ENCODE results near the gene INS.

Gene INS

DNA sequence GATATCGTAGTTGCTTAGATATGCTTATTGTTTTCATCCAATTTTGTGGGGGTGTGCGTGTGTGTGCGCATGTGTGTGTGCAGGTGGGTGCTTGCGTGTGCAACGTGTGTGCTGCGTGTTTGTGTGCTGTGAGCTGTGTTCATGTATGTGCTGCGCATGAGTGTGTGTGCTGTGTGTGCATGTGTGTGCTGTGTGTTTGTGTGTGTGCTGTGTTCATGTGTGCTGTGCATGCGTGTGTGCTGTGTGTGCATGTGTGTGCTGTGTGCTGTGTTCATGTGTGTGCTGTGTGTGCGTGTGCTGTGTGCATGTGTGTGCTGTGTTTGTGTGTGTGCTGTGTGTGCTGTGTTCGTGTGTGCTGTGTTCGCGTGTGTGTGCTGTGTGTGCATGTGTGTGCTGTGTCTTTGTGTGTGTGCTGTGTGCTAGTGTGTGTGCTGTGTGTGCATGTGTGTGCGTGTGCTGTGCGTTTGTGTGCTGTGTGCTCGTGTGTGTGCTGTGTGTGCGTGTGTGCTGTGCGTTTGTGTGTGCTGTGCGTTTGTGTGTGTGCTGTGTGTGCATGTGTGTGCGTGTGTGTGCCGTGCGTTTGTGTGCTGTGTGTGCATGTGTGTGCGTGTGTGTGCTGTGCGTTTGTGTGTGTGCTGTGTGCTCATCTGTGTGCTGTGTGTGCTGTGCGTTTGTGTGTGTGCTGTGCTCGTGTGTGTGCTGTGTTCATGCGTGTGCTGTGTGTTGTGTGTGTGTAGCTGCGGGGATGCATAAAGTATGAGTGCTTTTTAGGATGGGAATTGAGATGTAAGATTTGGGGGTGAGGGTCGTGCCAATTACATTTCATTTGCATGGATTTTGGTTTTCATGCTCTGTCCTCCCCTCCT is 29.4 kb downstream of the INS start:
- DNase-seq, result no peak

DNA sequence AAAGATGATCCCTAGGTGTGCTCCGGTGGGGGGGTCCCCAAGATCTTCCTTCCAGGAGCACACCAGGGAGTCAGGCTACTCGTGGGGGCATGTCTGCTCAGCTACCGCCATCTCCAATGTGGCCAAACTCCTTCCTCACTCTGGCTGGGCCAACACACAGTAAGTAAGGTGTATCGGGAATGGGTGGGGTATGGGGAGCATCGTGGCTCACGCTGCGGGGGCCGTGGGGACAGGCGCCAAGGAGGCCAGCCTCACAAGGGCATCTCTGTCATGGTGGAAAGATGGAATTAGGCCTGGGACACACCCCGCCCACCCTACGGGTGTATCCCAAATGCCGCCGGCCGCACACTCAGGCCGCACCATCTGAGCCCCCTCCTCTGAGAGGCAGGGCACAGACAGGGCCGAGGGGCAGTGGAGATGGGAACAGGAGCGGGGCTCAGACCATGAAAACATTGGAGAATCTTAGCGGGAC is 30.1 kb downstream of the INS start:
- peak; percentile 4 for DNase-seq

DNA sequence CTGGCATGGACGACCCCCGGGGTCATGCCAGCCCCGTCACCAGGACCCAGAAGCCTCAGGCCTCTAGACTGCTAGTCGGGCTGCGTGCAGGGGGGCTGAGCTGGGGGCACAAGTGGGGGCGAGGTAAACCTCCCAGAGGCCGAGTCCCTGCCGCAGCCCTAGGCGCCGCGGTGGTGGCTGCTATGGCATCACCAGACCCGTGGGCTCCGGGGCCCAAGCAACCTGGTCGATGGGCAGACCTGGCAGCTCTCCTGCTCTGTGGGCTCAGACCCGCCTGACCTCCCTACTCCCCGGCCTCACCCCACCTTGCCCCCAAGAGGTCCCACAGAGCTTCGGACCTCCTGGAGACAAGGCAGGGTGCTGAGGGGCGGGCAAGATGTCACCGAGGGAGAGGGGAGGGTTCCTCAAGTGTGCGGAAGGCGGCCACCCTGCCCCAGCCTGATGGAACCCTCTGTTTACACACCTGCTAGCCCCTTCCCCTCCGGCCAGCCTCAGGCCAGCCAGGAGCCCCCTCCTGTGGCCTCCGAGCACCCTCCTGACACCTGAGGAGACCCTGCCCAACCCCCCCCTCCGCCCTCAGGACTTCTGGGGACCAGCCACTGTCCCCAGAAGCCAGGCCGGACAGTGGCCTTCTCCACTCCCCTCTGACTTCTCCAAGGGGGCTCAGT is 31.2 kb downstream of the INS start:
- DNase-seq, result no peak

DNA sequence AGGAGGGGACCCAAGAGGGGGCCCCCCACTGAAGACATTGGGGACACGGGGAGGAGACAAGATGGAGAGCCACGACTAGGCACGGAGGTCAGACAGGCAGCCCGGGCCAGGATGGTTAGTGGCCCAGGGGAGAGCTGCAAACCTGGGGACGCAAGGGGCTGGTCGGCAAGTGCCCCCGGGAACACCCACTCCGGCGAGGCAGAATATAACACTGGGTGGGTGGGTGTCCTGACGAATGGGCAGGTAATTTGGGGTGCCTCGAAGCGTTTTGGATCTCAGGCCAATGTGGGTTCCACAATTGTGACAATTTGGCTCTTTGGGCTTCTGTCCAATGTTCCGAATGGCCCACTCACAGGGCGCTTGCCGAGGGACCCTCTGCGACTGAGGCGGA is 31.7 kb downstream of the INS start:
- no peak for DNase-seq

DNA sequence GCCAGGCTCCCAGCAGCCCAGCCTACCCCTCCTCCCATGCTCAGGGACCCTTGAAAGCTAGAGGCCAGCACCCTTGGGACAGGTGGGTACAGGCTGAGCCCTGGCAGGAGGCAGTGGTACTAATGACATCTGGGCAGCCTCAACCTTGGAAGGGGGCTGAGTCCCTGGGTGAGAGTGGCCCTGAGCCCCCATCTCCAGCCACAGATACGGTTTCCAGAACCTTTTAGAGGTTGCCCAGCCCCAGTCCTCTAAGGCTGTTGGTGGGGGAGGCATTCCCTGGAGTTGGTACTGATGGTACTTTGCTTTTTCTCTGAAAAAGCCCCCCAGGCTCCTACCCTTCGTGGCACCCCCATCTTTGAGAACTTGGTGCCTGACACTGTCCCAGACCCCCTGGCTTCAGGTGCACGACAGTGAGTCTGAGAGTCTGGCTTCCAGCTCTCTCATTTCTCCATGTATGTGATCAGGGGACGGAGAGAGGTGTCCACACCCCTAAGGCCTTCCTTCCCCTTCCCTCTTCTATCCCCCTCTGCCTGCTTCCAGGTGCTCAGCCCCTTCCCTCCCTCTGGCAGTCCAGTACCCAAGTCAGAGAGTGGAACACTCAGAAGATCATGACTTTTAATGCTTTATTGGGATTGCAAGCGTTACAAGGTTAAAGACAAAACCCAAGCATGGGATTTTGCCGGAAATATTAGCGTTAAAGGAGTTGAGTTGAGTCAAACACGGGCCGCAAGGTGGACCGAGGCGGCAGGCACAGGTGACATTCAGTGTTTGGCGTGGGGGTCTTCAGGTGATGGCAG is 32.3 kb downstream of the INS start:
- DNase-seq, result no peak

DNA sequence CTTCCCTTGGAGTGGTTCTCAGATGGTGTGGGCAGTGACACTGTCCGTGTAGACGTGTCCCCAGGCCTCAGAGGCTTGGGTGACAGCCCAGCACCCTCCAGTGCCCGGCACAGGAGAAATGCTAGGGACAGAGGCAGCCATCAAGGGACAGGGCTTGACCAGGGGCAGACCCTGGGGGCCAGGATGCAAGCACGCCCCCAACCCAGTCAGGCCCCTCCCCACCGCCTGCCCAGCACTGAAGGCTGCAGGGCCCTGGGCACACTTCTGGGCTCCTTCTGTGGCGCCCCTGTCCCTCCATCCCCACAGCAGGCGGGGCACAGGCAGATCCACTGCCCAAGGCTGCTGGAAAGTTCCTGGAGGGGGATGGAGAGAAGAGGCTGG is 32.9 kb downstream of the INS start:
- DNase-seq, result no peak

DNA sequence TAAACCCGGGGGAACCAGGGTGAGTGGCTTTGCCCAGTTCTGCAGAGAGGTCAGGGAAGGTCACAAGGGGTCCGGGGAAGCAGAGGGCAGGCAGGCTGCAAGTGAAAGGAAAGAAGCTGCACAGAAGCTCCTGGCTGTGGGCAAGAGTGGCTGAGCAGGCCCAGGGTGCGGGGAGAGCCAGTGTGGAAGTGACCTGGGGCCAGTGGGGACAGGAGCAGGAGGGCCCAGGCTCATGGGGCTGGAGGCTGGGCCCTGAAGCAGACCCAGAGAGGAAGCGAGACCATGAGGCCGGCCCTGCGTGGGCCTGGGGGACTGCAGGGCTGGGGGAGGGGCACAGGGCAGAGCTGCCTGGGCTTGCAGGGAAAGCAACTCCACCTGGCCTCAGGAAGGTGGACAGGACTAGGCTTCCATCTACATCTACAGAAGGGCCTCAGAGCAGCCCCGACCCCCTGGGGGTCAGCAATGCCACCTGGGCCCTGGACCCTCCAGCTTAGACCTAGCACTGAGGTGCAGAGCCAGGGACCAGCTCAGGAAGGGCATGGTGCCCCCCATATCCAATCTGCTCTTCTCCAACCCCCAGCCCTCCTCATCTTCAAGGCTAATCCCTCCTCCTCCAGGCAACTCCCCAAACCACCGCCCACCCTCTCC is 33.4 kb downstream of the INS start:
- no peak for DNase-seq

DNA sequence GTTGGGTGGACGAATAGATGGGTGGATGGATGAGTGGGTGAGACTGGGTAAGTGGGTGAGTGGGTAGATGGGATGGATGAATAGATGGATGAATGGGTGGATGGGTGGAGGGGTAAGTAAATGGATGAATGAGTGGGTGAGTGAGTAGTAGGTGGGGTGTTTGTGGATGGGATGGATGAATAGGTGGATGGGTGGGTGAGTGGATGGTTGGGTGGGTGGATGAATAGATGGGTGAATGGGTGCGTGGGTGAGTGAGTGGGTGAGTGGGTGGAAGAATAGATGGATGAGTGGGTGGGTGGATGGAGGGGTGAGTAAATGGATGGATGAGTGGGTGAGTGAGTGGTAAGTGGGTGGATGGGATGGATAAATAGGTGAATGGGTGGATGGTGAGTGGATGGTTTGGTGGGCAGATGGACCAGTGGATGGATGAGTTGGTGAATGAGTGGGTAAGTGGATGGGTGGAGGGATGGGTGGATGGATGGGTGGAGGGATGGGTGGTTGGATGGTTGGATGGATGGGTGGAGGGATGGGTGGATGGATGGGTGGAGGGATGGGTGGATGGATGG is 34.4 kb downstream of the INS start:
- DNase-seq, result no peak

DNA sequence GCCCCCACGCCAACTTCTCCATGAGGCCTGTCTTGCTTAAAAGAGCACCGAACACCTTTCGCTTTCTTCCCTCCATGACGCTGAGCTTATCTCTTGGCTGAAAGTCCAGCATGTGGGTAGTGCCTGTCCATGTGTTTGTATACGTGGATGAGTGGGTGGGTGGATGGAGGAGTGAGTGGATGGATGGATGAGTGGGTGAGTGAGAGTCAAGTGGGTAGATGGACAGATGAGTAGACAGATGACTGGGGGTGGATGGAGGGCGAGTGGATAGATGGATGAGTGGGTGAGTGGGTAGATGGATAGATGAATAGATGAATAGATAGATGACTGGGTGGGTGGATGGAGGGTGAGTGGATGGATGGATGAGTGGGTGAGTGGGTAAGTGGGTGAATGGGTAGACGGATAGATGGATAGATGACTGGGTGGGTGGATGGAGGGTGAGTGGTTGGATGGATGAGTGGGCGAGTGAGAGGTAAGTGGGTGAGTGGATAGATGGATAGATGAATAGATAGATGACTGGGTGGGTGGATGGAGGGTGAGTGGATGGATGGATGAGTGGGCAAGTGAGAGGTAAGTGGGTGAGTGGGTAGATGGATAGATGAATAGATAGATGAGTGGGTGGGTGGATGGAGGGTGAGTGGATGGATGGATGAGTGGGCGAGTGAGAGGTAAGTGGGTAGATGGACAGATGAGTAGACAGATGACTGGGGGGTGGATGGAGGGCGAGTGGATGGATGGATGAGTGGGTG is 36.1 kb downstream of the INS start:
- peak; percentile 5 for DNase-seq

DNA sequence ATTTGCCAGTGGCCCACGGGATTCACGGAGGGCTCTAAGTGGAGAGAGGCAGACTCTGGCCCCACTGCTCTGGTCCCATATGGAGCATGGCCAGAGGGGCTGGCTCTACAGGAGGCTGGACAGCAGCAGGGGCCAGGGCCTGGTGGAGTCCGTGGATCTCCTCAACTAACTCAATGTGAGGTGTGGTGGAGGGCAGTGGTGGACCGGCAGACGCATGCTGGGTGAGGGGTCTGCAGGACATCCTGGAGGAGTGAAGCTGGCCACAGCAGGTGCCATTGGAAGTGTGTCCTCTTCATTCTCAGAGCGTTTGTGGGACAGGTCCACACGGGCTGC is 37.4 kb downstream of the INS start:
- DNase-seq, result peak; percentile 3

DNA sequence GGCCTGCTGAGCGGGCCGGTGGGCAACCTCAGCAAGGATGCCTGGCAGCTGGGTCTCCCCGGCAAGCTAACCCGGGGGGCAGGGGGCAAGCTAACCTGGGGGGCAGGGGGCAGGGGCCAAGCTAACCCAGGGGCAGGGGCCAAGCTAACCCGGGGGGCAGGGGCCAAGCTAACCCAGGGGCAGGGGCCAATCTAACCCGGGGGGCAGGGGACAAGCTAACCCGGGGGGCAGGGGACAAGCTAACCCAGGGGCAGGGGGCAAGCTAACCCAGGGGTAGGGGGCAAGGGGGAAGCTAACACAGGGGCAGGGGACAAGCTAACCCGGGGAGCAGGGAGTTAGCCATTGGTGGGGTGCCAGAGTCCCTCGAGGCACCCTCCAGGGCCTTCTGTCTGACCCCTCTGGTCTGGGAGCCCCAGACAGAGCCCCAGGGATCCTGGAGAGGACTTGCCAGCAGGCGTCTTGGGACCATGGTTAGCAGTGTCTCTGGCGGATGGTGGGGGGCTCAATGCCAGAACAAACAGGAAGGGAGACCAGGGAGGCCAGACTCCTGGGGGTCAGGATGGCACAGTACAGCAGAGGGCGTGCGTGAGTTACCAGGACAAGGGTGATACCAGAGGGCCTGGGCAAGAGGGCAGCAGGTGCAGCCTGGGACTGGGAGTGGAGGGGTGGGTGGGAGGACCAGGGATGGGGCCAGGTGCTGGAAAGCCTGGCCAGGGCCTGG is 37.9 kb downstream of the INS start:
- DNase-seq, result peak; percentile 9

DNA sequence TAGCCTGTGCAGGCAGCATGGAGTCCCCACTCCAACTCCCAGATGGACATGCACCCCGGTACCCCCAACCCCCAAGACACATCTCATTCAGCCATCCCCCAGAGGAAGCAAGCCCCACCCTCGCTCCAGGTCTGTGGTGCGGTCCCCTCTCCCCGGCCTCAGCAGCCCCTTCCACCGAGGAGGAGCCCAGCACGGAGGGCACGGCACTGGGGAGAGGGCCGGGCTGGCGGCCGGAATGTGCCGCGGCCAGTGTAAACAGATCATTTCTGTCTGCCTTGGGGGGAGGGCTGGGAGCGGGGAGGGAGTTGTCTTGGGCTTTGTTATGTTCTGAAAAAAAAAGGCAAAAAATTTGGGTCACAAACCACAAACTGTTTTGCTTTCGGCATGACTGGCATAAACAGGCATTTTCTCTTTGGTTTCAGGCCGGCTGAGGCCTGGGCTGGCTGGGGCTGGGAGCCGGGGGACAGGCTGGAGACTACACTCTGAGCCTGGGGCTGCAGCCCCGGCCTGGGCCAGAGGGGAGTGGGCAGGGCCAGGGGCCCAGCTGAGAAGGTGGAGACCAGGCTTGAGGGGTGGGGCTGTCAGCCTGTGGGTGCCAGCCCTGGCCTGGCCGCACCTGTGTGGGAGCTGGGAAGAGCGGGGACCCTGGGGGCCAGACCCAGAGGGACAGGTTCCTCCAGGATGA is 38.6 kb downstream of the INS start:
- peak; percentile 6 for DNase-seq

DNA sequence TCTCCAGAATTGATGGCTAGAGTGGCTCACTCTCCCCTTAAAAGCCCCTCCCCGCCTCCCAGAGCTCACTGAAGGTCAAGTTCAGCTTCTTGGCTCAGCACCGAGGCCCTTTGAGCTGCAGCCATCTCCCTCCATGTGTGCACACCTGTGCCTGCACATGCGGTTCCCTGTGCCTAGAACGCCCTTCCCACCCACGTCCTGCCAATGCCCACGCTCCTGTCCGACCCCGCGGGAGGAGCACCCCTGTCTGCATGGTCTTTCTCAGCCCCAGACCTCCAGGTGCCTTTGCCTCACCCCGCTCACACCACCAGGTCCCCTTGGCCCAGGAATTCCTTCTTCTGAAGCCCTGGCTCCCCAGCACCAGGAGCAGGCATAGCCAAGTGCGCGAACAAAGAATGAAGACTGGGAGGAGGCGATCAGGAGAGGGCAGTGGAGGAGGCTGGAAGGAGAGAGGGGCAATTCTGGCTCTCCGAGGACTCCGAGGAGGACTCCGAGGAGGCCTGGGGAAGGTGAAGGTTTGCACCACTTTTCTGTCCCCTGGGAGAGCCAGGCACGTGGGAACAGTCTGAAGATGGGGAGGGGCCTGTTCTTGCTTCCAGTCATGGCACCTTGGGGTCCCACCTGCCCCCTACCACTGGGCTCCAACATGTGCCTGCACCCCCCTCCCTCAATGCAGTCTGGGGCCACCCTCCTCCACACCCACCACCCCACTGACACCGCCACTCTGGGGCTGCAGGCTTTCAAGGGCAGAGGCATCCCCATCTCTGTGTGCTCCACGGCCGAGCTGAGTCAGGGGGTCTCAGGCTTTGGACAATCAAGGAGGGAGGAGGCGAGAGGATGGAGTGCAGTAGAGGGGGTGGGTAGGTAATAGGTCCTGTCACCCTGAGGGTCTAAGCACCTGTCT is 39.5 kb downstream of the INS start:
- DNase-seq, result peak; percentile 6

DNA sequence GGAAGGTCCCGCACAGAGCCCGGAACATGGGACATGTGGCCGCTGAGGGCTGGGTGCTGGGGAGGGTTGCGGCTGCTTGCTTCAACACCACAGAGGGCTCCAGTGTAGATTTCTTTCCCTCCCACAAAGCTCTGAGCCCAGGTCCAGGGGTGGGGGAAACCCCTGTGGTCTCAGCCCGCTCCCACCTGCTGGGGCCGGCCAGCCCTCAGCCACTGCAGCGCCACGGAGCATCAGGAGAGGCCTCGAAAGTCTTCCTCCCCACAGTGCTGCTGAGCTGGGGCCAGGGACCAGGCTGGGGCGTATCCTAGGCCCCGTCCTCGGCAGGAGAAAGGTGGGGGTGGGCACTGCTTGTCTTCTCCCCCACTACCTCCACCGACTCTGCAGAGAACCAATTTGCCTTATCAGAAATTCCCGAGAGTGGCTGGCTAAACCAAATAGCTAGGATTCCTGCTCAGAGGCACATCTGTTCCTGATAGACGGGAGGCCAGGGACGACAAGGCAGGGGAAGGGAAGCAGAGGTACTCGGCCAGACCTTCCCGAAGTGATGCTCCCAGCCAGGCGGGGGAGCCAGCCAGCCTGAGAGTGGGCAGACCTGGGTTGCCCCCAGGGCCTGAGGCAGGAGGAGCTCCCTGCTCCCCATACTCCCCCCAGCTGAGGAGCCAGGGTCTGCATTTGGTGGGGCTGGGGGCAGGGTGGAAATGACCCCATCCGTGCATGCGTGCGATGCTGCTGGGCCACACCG is 40.5 kb downstream of the INS start:
- DNase-seq, result peak; percentile 4

DNA sequence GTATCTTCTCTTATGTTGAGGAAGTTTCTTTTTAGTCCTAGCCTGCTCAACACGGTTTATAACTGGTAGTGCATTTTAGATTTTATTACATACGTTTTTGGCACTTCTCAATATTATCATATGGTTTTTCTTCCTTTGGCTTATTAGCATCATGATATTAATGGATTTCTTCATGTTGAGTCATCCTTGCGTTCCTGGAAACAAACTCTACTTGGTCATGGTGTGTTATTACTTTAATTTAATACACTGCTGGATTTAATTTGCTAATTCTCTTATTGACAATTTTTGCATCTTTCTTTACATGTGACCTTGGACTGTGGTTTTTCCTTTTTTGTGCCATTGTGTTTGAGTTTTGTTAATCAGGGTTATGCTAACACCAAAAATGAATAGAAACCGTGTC is 42.3 kb downstream of the INS start:
- no peak for DNase-seq

DNA sequence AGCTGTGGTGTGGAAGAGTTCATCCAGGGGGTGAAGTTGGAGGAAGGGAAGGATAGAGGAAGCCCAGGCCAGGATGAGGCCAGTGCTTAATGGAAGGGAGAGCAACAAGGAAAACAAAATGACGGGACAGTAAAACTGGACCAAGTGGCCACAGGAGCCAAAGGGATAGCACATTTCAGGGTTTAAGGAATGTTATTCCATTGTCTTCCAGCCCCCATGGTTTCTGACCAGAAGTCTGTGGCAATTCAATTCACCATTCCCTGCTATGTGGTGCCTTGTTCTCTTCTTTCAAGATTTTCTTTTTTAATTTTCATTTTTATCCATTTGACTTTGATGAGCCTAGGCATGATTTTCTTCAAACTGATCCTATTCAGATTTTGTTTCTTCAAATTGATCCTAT is 44.3 kb downstream of the INS start:
- no peak for DNase-seq

DNA sequence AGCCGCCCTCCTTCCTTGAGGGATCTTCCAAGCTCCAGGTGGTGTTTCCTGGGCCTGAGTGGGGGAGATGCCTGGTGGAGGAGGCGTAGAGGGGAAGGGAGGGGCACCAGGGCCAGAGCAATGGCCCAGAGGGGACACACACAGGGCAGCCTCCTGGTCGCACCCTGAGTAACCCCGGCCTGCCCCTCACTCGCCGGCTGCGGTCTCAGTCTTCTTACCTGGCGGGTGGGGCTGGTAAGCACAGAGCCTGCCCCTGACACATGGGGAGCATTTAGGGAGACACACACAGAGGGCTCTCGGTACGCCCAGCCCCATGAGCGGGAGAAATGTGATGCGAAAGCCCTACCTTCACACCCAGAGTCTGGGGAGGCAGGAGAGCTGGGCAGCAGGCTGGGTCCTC is 45.7 kb downstream of the INS start:
- no peak for DNase-seq

DNA sequence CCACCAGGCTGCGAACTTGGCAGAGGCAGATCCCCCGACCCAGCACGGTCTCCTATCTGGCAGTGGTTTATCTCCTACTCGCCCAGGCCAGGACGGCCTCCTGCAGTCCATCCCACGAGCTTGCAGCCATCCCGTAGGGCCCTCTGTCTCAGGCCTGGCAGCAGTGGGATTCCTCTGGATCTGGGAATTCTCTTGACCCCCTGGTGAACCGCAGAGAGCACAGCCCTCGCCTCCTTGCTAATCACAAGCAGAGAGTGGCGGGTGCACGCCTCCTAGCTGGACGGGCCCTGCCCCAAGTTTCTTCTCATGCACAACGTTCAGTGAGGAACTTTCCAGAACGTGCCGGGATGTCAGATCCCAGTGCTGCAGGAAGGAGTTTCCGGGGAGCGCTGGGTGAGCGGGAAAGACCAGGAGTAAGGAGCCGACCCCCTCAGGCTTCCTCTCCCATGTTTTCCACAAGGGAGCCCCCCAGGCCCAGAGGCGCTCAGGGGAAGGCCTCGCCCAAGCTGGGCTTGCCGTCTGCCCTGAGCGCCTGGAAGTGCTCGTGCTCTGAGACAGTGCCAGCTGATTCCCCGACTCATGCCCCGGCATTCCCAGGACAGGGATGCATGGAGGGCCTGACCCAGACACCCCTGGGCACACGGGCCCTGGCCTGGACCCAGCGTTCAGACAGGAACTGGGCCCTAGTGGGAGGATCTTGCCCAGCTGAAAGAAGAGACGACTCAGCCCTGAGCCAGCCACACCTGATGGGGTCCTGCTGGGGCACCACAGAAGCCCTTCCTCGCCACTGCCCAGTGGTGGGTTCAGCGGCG is 46.4 kb downstream of the INS start:
- no peak for DNase-seq
